GM18519 (cell line): ENCODE results near the gene HIGD1C.
"Not testable (repeated sequence)": the region's sequence is repeated elsewhere in the genome, so short reads cannot be mapped to it uniquely, and the experiment has no call there.

ENCODE experiments used
- ATAC-seq: cut with Tn5 transposase; IDR thresholded peaks from one replicate; pipeline ENCODE4 v1.9.1; 2021; ENCODE audit warnings: mild to moderate bottlenecking, moderate library complexity; ENCODE audit not compliant: unreplicated experiment, low FRiP score

The HIGD1C gene

DNA sequence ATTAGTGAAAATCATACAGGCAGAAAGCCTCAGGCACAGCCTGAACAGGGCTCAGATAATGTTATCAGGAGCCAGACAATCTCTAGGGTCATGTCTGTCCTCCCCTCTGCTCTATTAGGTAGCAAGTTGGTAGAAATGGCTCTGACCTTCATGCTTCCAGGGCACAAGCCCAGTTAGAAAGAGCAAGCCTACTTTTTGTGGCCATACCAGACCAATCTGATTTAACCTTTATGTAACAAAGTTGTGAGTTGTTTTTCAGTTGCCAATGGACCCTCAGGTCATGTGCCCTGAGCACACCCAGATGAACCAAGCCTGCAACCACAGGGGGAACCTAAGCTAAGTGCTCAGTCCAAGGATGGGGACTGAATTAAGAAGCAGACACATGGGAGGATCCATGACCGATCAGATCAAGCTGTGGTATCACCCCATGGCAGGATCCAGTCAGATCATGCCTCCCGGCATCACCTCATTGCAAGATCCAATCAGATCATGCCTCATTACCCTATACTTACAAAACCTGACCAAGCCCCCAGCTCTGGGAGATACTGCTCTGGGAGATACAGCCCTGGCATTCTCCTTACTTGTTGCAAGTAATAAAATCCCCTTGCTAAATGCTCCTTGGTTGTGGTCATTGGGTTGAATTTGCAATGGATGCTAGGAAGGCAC, 18.8 kb upstream of the HIGD1C start:
- ATAC-seq = no peak

DNA sequence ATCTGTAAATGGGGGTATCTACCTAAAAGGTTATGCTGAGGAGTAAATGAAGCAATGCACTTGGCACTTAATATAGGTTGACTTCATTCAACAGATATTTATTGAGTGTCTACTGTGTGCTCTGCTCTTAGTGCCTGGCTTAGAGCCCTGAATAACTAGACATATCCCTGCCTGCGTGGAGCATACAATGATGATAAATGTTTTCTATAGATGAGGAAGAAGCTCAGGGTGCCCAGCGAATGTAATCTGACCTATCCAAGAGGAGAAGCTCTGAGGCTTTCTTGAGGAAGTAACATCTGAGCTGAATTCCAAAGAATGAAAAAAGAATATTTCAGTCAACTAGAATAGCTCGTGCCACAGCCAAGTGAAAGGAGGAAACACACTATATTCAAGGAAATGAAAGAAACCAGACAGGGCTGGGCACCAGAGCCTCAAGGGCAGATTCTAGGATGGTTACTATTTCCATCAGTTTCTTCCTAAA, 17.9 kb upstream of the HIGD1C start:
- no peak for ATAC-seq

DNA sequence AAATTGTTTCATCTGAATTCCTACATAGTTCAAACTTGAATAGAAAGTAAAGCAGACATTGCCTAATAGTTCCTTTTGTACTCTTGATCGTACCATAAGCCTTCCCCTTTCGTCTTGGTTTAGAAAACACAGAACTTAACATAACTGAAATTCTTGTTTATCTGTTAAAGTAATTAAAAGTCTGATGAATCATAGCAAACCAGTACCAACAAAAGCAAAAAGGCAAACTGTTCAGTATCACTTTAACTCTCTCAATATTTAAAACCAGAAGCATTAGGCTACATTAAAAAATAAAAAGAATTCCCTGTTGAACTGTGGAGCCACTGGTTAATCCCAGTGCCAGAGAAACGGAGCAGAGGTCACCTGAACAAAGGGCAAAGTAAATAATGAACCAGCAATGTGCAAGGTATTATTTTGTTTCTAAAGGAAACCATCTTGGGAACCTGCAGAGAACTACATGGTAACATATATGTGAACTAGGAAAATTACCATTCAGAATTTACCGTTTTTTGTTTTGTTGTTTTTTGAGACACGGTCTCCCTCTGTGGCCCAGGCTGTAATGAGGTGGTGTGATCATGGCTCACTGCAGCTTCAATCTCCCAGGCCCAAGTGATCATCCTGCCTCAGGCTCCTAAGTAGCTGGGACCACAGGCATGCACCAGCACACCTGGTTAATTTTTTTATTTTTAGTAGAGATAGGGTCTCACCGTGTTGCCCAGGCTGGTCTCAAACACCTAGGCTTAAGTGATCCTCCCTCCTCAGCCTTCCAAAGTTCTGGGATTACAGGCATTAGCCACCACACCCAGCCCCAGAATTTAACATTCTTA, 17.1 kb upstream of the HIGD1C start:
- ATAC-seq = no peak

DNA sequence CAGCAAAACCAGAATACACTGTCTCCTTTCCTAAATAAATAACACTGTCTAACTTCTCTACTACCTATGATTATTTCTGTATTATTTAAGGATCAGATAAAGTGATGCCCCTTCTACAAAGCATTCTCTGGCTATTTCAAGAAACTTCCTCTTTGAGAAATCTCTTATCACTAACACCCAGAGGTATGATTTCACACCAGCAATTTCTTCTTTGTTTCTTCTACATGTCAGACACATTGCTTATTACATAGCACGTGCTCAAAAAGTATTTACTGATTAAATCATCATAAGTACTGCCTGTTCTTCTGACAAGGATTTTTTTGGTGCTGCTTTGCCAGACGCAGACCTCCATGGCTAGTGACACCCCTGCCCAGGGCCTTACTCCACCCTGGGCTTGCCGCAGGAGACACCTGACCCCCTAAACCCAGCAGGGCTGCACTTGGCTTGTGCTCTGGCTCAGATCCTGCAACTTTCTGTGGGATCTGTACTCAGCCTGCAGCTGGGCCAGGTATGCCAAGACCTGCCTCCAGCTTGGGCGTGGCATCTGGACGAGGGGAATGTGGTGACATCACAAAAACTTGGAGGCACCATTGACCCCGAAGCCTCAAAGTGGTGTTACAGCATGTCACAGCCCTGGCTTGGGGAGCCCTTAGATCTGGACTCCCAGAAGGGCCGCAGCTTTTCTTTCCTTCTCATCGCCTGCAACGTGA, 15.4 kb upstream of the HIGD1C start:
- ATAC-seq = no peak

DNA sequence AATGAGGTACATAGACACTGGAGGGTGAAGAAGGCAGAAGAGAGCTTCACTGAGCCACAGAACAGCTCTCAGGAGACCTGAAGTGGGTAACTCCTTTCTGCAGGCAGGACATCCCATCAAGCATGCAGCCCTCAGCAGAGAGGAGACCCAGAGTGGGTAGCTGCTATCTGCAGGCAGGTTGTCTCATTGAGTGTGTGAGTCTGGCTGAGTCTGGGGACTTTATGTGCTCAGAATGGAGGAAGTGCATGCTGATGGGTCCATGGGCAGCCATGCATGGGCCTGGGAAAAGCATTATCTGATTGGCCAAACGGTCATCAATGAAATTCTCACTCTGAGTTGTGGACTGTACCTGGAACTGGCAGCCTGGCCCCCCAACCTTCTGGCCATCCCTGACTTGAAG, 14.7 kb upstream of the HIGD1C start:
- ATAC-seq = no peak

DNA sequence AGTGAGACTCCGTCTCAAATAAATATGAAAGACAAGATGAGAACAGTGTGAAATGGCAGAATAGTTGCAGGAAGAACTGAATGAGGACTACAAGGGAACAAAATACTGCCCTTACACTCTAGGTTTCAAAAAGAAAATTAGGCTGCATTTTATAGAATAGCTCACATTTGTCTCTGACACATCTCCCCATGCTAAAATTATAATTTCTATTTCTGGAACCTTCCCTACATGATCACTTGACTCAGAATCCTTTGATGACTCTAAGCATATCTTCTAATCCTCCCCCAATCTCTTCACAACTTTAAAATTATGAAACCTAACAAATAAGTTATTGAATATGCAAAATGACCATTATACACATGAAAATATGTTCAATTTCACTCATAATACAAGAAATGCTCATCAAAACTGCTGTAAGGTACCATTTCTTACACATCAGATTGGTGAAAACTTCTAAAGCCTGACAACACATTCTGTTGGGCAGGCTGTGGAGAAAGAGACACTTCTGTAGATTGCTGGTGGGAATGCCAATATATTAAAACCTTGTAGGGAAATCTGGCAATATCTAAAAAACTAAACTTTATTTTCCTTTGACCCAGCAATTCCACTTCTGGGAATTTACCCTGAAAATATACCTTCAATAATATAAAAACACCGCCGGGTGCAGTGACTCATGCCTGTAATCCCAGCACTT, 4.3 kb upstream of the HIGD1C start:
- no peak for ATAC-seq

DNA sequence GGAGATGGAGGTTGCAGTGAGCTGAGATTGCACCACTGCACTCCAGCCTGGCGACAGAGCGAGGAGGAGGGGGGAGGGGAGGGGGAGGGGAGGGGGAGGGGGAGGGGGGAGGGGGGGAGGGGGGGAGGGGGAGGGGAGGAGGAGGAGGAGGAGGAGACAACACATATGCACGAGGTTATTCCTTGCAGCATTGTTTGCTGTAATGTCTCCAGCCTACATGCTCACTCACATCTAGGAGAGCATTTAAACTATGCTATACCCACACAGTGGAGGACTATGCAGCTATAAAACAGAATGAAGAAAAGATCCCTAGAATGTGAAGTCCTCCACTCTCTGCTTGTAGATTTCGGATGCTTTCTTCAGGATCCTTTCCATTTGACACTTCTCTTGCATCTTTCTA, 3.5 kb upstream of the HIGD1C start:
- ATAC-seq = no peak

DNA sequence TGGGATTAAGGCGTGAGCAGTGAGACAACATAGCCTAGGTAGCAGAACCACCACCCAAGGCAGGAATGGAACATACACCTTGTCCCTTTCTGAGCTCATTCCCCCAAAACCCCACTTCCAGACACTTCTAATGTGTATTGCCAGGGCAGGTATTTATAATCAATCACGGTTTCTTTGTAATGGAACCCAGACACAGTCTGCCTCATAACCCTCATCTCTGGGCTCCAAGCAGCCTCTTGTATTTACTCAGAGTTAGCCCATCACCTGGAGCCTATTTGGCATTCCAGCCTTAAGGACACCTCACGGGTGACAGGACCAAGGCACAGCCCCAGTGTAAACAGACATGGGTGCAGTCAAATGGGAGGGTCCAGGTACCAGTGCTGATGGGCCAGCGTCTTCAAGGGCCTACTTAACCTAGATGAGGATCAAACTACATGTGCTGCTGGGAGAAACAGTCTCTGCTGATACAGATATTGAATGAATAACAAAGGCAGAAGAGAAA, 2.5 kb upstream of the HIGD1C start:
- ATAC-seq = no peak

DNA sequence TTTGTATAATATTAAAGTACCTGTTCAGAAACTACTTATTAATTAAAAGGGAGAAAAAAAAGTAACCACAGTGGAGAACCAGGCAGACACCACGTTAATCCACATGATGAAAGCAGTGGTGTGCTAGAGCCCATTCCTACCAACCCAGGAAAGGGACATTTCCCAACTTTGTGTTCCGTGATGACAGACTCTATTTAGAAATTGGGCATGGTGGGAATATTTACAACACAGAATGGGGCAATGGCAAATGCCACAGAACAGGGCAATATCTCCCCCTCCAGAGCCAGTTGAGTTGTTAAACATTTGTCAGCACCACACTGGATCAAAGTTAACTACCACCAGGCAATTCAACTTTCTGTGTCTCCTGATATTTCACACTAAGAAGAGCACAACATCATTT, 1.2 kb upstream of the HIGD1C start:
- ATAC-seq = no peak

DNA sequence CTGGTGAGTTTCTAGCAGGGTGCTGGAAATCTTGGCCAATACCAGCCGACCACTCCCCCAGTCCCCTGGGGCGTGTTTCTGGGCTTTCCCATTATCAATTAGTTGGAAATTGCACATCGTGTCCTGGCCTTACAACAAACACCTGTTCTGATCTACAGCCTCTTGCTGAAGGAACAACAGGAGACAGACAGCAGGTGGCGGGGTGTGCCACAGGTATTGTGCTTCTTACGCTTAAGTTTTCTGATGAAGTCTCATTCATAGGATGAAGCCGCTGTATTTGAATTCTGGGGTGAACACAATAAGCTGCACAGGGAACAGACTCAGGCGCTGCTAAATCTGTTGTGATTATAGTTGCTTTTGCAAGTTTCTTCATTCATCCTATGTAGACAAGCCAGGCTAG, 703 bp downstream of the HIGD1C start:
- ATAC-seq = no peak

DNA sequence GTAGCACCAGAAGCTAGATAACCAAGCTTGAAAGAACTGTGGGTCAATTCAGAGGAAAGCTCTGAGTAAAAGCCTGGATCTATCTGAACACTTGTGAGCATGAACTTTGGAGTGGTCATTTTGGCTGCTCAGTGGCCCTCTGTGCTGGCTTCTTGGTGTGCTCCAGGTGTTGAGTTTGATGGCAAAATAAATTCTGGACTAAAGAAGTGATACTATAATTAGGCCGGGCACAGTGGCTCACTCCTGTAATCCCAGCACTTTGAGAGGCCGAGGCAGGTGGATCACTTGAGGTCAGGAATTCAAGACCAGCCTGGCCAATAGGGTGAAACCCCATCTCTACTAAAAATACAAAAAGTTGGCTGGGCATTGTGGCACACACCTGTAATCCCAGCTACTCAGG, 2.4 kb downstream of the HIGD1C start:
- ATAC-seq = not testable (repeated sequence)

DNA sequence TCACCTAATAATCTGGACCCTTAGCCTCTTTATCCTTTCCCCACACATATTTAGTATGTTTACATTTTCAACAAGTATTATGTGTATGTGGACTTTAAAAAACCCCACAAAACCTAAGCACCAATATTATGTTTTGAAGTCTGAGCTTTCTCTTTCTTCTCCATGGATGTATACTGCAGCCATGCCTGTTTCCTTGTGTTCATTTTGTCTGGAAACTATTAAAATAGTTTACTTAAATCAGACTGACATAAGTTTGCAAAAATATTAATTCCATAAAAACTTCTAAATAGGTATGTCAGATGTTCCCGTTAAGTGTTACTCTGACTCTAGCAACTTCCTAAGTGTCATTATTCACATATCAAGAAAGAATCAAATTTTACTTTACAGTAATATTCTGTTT, 2.9 kb downstream of the HIGD1C start:
- no peak for ATAC-seq

DNA sequence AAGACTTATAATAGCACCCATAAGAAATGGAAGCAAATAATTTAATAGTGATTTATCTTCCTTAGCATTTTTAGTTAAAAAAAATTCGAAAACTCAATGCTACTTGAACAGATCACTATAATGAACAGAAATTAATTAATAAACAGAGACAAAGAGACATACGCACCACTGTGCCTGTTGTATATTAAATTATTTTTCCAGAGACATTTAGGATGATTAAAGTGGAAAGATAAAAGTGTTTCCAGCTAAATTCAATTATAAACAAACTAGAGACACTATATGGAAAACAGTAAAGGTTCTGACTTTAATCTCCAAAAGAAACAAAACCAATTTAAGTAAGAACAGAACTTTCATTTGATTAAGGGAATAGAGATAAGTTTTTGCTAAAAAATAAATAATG, 3.4 kb downstream of the HIGD1C start:
- no peak for ATAC-seq

DNA sequence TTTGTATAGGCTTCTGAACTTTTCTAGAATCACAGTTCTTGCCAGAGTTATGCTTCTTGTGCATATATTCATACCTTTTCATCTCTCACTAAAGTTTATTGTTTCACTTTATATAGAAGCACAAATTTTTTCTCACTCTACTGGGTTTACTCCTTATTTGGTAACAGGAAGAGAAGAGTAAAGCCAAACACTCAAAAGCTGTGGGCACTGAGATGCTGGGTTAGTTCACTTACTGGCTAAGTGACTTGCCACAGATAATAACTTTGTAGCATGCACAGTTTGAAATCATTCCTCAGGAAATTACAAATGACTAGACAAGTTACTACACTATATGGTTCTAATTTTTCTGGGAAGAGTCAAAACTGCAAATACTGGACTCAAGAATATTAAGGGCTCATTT, 7.8 kb downstream of the HIGD1C start:
- ATAC-seq = no peak

DNA sequence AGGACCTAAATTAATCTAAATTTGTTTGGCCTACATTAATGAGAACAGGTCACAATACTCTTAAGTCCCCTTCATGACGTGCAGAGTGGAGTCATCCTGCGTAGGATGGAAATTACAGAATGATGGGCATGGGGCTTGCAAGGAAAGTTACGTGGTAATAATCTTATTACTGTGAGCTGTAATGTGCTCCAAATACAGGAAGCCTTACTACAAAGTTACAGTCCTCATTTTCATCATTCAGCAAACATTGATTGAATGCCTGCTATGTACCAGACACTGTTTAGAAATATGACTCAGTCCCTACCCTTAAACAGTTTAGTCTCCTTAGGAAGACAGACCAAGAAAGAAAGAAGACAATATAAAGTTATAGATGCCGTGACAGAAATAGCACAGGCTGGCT, 9.4 kb downstream of the HIGD1C start:
- no peak for ATAC-seq

DNA sequence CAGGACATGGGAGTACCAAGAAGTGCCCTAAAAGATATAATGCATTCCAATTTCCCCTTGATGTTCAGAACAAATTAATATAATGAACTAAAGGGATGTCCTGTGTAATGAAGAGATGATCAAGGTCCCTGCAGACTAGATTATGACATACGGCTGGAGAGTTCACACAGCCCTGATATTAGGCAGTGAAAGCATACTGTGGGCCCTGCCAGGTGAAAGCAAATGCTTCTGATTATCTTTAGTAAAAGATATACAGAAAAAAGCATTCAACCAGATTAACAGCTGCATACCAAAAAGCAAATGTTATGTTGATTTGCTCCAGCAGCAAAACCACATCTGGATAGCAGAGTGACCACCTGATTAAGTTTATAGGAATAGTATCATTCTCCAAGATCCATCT, 12.1 kb downstream of the HIGD1C start:
- no peak for ATAC-seq

DNA sequence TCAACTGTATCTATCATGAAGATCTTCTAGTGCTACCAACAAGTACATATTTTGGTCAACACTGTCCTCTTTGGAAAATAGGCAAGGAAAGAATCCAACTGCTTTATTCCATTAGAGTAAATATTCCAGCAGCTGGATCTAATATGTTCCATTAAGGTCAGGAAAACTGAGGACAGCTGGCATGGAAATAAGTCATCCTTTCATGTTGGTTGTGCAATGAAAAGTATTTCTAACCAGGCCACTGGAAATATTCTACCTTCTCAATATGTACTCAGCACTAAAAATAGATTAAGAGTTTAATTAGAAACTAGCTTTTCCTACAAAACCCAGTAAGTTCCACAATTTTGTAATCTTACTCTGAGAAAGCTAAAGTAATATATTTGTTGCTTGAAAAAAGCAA, 19.6 kb downstream of the HIGD1C start:
- no peak for ATAC-seq

DNA sequence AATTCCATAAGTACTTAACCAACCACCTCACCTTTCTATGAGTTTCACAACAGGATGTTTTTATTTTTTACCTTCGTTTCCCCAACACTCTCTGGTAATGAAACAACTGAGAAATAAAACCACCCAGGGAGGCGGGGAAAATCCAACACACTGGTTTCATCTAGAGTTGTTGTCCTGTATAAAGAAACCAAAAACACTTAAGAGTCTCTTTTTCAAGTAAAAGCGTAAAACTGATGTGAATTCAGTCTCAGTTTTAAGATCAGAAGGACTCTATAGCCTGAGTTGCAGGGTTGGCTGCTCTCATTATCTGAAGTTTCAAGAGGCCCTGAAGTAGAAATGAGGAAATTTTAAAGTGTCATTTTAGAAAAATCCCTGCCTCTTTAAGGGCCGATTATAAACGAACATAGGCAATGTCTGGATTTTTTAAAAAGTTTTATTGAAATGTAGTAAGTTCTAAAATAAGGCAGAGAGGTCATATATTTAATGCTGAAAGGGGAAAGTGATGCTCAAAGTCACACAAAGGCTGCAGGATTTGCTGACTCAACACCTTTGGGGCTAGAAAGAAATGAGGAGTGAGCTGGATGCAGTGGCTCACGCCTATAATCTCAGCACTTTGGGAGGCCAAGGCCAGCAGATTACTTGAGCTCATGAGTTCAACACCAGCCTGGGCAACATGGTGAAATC, 27.2 kb downstream of the HIGD1C start:
- ATAC-seq = no peak

DNA sequence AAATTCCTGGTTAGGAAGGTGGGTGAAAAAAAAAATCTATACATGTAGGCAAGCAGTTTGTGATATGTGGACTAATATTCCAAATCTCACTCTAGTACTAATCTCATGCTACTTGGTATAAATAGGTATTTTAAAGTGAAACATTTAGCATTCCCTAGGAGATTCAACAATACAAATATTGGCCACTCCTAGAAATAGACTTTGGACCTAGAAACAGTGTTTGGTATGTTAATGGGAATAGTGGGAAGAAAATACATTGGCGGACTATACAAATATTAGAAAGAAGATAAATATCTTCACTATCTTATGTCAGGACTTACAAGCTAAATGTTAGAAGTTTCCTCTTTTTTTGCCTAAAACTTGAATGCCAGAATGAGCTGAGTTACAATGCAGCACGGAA, 28.2 kb downstream of the HIGD1C start:
- no peak for ATAC-seq
